ENCODE results near the gene SPAG7.

Gene SPAG7

DNA sequence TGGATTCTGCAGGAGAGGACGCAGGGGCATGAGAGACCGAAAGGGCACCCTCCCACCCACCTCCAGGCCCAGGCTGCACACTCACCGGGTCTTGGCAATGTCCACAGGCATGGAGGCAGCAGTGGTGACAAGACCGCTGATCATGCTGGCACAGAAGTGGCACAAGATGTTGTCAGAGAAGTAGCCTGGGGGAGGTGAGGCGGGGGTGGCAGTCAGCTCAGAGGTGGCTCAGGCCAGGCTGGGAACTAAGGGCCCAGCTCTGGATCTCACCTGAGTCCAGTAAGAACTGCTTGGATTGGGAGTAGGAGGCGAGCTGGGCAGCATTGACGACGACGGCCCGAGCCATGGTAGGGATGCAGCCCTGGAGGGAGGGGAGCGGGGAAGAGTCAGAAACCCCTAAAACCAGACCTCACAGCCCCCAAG is 29.5 kb downstream of the SPAG7 start:
- TF ChIP-seq, protein P1, sequence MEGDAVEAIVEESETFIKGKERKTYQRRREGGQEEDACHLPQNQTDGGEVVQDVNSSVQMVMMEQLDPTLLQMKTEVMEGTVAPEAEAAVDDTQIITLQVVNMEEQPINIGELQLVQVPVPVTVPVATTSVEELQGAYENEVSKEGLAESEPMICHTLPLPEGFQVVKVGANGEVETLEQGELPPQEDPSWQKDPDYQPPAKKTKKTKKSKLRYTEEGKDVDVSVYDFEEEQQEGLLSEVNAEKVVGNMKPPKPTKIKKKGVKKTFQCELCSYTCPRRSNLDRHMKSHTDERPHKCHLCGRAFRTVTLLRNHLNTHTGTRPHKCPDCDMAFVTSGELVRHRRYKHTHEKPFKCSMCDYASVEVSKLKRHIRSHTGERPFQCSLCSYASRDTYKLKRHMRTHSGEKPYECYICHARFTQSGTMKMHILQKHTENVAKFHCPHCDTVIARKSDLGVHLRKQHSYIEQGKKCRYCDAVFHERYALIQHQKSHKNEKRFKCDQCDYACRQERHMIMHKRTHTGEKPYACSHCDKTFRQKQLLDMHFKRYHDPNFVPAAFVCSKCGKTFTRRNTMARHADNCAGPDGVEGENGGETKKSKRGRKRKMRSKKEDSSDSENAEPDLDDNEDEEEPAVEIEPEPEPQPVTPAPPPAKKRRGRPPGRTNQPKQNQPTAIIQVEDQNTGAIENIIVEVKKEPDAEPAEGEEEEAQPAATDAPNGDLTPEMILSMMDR (IDR thresholded peaks at IDR 0.05; ENCODE audit: low read length, missing control alignments) = no peak
- DNase-seq (ENCODE audit: low read depth) = no peak
- no peak overlapping the region for H3K4me3 ChIP-seq (replicated peaks; ENCODE audit: low read depth, low read length)

- TF ChIP-seq, protein P1 (IDR thresholded peaks at IDR 0.05; ENCODE audit: low read length, missing control alignments) = no peak
- H3K4me3 ChIP-seq (replicated peaks; ENCODE audit: low read depth, low read length) = no peak overlapping the region
- no peak for DNase-seq (ENCODE audit: low read depth)
Measured at GRCh38 chr17:4937553-4937952, 30.1 kb downstream of the SPAG7 start.

DNA sequence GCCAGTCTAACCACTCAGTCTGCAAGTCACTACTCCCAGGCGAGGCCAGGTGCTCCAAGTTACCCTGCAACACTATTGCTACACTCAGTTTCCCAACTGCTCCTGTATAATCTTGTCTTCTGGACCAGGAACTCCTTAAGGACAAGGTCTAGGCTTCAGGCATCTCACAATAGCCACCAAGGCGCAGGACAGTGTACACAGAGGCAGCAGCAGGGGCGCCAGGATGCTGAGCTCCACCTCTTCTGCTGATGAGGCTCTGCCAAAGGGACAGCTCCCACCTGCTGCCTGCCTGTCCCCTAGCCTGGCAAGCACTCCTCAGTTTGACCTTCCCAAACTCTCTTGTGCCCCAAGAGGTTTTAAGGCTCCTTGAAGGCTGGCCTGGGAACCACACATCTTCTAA is 31.2 kb downstream of the SPAG7 start:
- no peak overlapping the region for H3K4me3 ChIP-seq (replicated peaks; ENCODE audit: low read depth, low read length)
- TF ChIP-seq, protein P1 (IDR thresholded peaks at IDR 0.05; ENCODE audit: low read length, missing control alignments) = no peak
- DNase-seq (ENCODE audit: low read depth) = no peak

DNA sequence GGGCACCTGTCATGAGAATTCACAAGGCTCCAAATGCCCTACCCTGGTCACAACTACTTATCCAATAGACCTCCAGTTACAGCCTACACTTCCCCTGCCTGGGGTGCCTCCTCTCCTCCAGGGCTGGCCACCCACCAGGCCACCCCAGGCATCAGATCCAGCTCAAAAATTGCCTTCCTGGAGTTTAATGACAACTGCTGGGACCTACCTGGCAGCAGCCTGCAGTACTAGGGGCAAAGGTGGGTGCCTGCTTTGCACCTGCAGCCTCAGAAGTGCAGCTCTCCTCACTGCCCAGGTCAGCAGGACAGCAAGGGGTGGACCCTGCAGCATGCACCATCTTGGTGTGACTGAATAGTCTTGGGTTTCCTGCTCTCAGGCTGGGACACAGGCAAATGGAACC is 32.0 kb downstream of the SPAG7 start:
- no peak for DNase-seq (ENCODE audit: low read depth)
- H3K4me3 ChIP-seq (replicated peaks; ENCODE audit: low read depth, low read length) = no peak overlapping the region
- TF ChIP-seq, protein P1 (IDR thresholded peaks at IDR 0.05; ENCODE audit: low read length, missing control alignments) = no peak

- TF ChIP-seq, protein P1 (IDR thresholded peaks at IDR 0.05; ENCODE audit: low read length, missing control alignments) = peak; percentile 36
- peak; percentile 38 for DNase-seq (ENCODE audit: low read depth)
Measured at GRCh38 chr17:4934173-4934979, 33.2 kb downstream of the SPAG7 start.

GRCh38 chr17:4933646-4934045 is 34.0 kb downstream of the SPAG7 start:
- TF ChIP-seq, protein P1 (IDR thresholded peaks at IDR 0.05; ENCODE audit: low read length, missing control alignments) = no peak
- DNase-seq (ENCODE audit: low read depth) = no peak

More at GRCh38 chr17:4934173-4934979, 33.2 kb downstream of the SPAG7 start:
- H3K4me3 ChIP-seq (replicated peaks; ENCODE audit: low read depth, low read length) = no peak overlapping the region

DNA sequence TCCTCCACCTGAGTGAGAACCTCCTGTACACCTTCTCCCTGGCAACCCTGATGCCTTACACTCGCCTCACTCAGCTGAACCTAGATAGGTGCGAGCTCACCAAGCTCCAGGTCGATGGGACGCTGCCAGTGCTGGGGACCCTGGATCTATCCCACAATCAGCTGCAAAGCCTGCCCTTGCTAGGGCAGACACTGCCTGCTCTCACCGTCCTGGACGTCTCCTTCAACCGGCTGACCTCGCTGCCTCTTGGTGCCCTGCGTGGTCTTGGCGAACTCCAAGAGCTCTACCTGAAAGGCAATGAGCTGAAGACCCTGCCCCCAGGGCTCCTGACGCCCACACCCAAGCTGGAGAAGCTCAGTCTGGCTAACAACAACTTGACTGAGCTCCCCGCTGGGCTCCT is 34.9 kb downstream of the SPAG7 start:
- no peak for DNase-seq (ENCODE audit: low read depth)
- TF ChIP-seq, protein P1 (IDR thresholded peaks at IDR 0.05; ENCODE audit: low read length, missing control alignments) = no peak
- no peak overlapping the region for H3K4me3 ChIP-seq (replicated peaks; ENCODE audit: low read depth, low read length)

More at GRCh38 chr17:4933646-4934045, 34.0 kb downstream of the SPAG7 start:
- H3K4me3 ChIP-seq (replicated peaks; ENCODE audit: low read depth, low read length) = no peak overlapping the region

Data from fibroblast of pulmonary artery (primary cell).